ENCODE results near the gene SHISA9. TPM values are rescaled to one million over a fixed set of nuclear protein-coding genes. Genes with fewer than 3 reads are reported as not detected.

Gene SHISA9
- polyA plus RNA-seq, 1 of the 3 experiments (the other 2 are of a cell fraction) = 0.02 TPM

- Histone ChIP-seq H4K20me1 (ENCODE audit: insufficient read depth) (no peaks in the 10 kb centered on the region), H3K9me3 (no peaks in the 10 kb centered on the region), H3K27me3 (ENCODE audit: insufficient read depth) (no peaks in the 10 kb centered on the region), H3K79me2 (ENCODE audit: insufficient read depth) (no peaks in the 10 kb centered on the region), H3K27ac (ENCODE audit: low read depth in 2 of 2, low read length in 1 of 2) (no peak overlapping the region), H3F3A (replicated peaks; ENCODE audit: insufficient read depth) (no peaks in the 10 kb centered on the region), H3K9ac (no peak overlapping the region), H3K4me1 (ENCODE audit: control insufficient read depth in 1 of 2, insufficient read depth in 2 of 2, low read depth in 1 of 2, low read length in 1 of 2) (no peaks in the 10 kb centered on the region), H2AFZ (ENCODE audit: low read depth) (no peak overlapping the region), H3K4me2 (no peak overlapping the region), H3K9me2 (no peaks in the 10 kb centered on the region), H3K4me3 (ENCODE audit: low read depth in 2 of 2, low read length in 1 of 2) (no peak overlapping the region), H3K36me3 (replicated peaks in 1 of 2; ENCODE audit: control insufficient read depth in 1 of 2, insufficient read depth in 2 of 2, low read length in 1 of 2) (no peaks in the 10 kb centered on the region)
- no peak for DNase-seq
- POLR2A ChIA-PET = no interaction called here
- no peak for TF ChIP-seq EZH2phosphoT487 (IDR thresholded peaks at IDR 0.05; ENCODE audit: borderline replicate concordance, low read depth)
- CTCF ChIA-PET = no interaction called here
- 47% methylated on average over 2 of the region's 2 CpGs for WGBS (ENCODE audit: low lambda C conversion rate)
Observed at GRCh38 chr16:13062219-13062618, 160.8 kb downstream of the SHISA9 start.

GRCh38 chr16:13063457-13063856 lies 162.1 kb downstream of the SHISA9 start:
- Histone ChIP-seq H3K9ac (no peak overlapping the region), H3K79me2 (ENCODE audit: insufficient read depth) (no peaks in the 10 kb centered on the region), H3K9me2 (no peaks in the 10 kb centered on the region), H3K9me3 (no peaks in the 10 kb centered on the region), H3K4me2 (no peak overlapping the region), H3K4me1 (ENCODE audit: control insufficient read depth in 1 of 2, insufficient read depth in 2 of 2, low read depth in 1 of 2, low read length in 1 of 2) (no peaks in the 10 kb centered on the region), H3K36me3 (replicated peaks in 1 of 2; ENCODE audit: control insufficient read depth in 1 of 2, insufficient read depth in 2 of 2, low read length in 1 of 2) (no peaks in the 10 kb centered on the region), H3K27me3 (ENCODE audit: insufficient read depth) (no peaks in the 10 kb centered on the region), H3K4me3 (ENCODE audit: low read depth in 2 of 2, low read length in 1 of 2) (no peak overlapping the region), H2AFZ (ENCODE audit: low read depth) (no peak overlapping the region), H4K20me1 (ENCODE audit: insufficient read depth) (no peaks in the 10 kb centered on the region), H3F3A (replicated peaks; ENCODE audit: insufficient read depth) (no peaks in the 10 kb centered on the region), H3K27ac (ENCODE audit: low read depth in 2 of 2, low read length in 1 of 2) (no peak overlapping the region)
- no peak for DNase-seq
- ChIA-PET POLR2A (no interaction called here), CTCF (no interaction called here)
- WGBS (ENCODE audit: low lambda C conversion rate) = 46% methylated on average over 10 of the region's 10 CpGs
- TF ChIP-seq ZBTB33 (IDR thresholded peaks at IDR 0.05; ENCODE audit: borderline replicate concordance, low read depth) (no peak), RAD21 (IDR thresholded peaks at IDR 0.05; ENCODE audit: low read length) (no peak), FOXJ3 (CRISPR knock-in tag; IDR thresholded peaks at IDR 0.05) (no peak), FOXM1 (IDR thresholded peaks at IDR 0.05; ENCODE audit: low read depth) (no peak), SIN3A (IDR thresholded peaks at IDR 0.05; ENCODE audit: borderline replicate concordance, low read depth, low read length) (no peak), EP300 (IDR thresholded peaks at IDR 0.05; ENCODE audit: borderline replicate concordance in 1 of 2, low read depth in 1 of 2, low read length in 1 of 2) (no peak), GATA2 (CRISPR knock-in tag; IDR thresholded peaks at IDR 0.05) (no peak), NRF1 (IDR thresholded peaks at IDR 0.05; ENCODE audit: low read depth, low read length) (no peak), TEAD4 (IDR thresholded peaks at IDR 0.05; ENCODE audit: borderline replicate concordance, insufficient read depth) (no peak), MAX (IDR thresholded peaks at IDR 0.05; ENCODE audit: low read depth) (no peak), RXRA (IDR thresholded peaks at IDR 0.05; ENCODE audit: borderline replicate concordance, low read depth) (no peak), EZH2phosphoT487 (IDR thresholded peaks at IDR 0.05; ENCODE audit: borderline replicate concordance, low read depth) (no peak), MXI1 (IDR thresholded peaks at IDR 0.05; ENCODE audit: low read depth, low read length) (no peak), YY1 (IDR thresholded peaks at IDR 0.05; ENCODE audit: low read depth) (no peak), POLR2AphosphoS5 (IDR thresholded peaks at IDR 0.05; ENCODE audit: low read depth, low read length) (no peak)

All from SK-N-SH (cell line).